AG08395 (cell line): Measurements from ENCODE around the gene POLR1G.
"Not testable (repeated sequence)": the region's sequence is repeated elsewhere in the genome, so short reads cannot be mapped to it uniquely, and the experiment has no call there.

ENCODE experiments used
- DNase-seq: peaks from one replicate; pipeline ENCODE4 v3.0.0; 2012; ENCODE audit warnings: mixed read lengths, low spot score

POLR1G gene

DNA sequence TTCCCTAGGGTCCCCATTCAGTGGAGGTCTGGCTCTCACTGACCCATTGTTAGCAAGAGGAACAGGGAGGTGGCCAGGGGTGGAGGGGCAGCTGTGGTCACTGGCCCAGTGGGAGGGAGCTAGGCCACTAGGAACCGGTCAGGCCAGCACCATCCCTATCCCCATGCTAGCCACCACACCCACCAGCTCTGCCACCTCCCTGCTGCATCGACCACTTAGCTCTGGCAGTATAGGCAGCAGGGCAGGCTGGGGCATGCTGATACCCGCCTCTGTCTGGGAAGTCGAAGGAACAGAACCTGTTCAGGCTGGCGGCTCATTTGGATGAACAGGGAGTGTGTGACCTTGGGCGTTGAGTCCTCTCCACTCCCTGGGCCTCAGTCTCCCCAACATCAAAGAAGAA, 6.3 kb upstream of the POLR1G start:
- no peak for DNase-seq

DNA sequence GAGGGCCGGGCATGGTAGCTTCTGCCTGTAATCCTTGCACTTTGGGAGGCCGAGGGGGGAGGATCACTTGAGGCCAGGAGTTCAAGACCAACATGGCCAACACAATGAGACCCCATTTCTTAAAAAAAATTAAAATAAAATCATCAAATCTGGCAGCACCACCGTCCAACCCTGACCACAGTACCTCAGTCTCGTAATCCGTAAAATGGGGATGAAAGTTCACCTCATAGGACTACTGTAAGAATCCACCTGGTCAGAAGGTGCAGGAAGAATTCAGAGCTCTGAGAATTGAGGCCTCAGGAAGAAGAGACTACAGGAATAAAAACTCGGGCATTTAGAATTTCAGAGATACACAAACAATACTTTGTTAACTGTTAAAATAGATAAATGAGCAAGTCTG, 4.6 kb upstream of the POLR1G start:
- no peak for DNase-seq

- DNase-seq, result peak; percentile 51
Measured at GRCh38 chr19:45402298-45403061, 4.0 kb upstream of the POLR1G start.

DNA sequence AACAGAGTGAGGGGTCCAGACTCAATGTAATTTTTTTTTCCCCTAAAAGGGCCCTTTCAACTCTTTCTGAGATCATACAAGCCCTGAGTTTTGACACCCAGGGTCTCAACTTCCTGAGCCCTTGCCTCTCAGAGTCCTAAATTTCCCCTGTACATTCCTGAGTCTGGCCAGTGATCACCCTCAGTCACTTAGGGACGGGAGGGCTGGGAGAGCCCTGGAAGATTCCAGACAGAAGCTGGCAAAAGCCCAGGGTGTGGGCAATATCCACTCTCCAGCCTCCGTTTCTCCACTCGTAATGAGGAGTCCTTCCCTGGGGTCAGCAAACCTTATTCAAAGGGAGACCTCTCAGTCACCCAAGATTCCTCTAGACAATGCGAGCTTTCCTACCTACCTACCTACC, 3.2 kb upstream of the POLR1G start:
- DNase-seq, result no peak

- DNase-seq, result no peak
Measured at GRCh38 chr19:45403781-45404556, 2.5 kb upstream of the POLR1G start.

DNA sequence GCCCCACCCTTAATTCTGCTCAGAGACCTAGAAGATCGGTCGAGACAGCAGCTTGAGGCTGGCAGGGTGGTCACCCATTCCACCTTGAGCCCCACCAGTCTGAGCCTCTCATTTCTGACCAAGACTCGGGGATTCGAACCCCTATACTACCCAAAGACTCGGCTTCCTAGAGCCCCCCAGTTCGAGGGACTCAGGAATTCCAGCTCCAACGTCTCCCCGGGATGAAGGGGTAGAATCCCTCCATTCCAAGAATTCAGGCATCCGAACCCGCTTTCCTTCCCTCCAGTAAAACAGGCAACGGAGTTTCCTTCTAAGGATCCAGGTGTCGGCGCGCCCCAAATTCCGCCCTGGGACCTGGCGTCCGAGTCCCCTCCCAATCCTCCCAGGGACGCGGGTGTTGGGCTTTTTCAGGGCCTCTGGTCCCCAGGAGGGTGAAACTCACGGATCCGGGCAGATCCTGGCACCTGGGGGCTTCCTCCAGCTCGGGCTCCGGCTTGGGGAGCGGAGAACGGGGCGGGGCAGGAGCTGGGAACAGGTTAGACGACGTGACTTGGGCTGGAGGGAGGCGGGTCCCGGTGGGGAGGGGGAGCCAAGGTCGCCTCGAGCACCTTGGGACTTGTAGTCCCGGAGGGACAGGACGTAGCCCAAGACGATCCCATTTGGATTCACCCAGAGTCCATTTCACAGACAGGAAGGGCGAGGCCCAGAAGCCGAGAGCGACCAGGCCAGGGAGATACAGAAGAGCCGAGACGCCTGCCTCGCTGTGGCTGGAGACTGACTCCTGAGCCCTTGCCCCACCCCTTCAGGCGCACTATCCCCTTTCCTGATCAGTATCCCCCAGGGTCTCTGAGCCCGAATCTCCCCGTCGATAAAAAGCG, 1.6 kb upstream of the POLR1G start, which contains the start of gene PPP1R13L:
Gene PPP1R13L (minus strand): TSS at position 513 of the 878 bp plus-strand sequence. CDS start 6,751 bp downstream, outside the sequence.
- DNase-seq, result peak; percentile 40

GRCh38 chr19:45405435-45406225, 814 bp upstream of the POLR1G start:
- DNase-seq, result peak; percentile 92

GRCh38 chr19:45407091-45407375, 589 bp downstream of the POLR1G start:
- no peak for DNase-seq

DNA sequence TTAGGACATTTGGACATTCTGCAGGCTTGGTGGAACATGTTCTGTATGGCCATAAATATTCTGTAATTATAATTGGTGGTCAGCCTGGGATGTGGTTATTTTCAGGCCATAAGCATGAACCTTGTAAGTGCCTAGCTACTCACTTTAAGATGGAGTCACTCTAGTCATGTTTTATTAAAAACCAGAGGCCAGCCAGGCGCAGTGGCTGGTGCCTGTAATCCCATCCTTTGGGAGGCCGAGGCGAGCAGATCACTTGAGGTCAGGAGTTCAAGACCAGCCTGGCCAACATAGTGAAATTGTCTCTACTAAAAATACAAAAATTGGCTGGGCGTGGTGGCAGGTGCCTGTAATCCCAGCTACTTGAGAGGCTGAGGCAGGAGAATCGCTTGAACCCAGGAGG, 1.1 kb downstream of the POLR1G start:
- not testable (repeated sequence) for DNase-seq

DNA sequence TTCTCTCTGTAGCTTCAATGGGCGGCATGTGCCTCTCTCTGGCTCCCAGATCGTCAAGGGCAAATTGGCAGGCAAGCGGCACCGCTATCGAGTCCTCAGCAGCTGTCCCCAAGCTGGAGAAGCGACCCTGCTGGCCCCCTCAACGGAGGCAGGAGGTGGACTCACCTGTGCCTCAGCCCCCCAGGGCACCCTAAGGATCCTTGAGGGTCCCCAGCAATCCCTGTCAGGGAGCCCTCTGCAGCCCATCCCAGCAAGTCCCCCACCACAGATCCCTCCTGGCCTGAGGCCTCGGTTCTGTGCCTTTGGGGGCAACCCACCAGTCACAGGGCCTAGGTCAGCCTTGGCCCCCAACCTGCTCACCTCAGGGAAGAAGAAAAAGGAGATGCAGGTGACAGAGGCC, 1.7 kb downstream of the POLR1G start:
- DNase-seq, result no peak

DNA sequence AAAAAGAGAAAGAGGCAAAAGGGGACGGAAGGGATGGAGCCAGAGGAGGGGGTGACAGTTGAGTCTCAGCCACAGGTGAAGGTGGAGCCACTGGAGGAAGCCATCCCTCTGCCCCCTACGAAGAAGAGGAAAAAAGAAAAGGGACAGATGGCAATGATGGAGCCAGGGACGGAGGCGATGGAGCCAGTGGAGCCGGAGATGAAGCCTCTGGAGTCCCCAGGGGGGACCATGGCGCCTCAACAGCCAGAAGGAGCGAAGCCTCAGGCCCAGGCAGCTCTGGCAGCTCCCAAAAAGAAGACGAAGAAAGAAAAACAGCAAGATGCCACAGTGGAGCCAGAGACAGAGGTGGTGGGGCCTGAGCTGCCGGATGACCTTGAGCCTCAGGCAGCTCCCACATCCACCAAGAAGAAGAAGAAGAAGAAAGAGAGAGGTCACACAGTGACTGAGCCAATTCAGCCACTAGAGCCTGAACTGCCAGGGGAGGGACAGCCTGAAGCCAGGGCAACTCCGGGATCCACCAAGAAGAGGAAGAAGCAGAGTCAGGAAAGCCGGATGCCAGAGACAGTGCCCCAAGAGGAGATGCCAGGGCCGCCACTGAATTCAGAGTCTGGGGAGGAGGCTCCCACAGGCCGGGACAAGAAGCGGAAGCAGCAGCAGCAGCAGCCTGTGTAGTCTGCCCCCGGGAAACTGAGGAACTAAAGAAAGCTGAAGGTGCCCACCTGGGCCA, 2.5 kb downstream of the POLR1G start:
- DNase-seq, result no peak

DNA sequence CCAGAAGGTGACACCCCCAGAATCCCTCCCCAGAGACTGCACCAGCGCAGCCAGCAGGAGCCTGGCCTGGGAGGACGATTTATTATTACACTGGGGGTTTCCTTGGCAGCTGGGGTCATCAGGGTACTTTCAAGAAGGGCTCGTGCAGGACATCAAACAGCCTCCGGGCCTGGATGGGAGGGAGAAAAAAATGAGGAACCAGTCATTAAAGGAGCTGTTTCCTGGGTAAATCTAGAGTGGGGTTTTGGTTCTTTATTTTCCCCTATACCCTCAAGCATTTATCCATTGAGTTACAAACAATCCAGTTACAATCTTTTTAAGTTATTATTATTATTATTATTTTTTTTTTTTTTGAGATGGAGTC, 3.1 kb downstream of the POLR1G start:
- no peak for DNase-seq

DNA sequence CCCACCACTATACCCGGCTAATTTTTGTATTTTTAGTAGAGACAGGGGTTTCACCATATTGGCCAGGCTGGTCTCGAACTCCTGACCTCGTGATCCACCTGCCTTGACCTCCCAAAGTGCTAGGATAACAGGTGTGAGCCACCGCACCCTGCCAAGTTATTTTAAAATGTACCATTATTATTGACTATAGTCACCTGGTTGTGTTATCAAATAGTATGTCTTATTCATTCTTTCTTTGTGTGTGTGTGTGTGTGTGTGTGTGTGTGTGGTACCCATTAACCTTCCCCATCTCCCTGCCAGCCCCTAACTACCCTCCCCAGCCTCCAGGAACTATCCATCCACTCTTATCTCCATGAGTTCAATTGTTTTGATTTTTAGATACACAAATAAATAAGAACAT, 3.9 kb downstream of the POLR1G start:
- not testable (repeated sequence) for DNase-seq

DNA sequence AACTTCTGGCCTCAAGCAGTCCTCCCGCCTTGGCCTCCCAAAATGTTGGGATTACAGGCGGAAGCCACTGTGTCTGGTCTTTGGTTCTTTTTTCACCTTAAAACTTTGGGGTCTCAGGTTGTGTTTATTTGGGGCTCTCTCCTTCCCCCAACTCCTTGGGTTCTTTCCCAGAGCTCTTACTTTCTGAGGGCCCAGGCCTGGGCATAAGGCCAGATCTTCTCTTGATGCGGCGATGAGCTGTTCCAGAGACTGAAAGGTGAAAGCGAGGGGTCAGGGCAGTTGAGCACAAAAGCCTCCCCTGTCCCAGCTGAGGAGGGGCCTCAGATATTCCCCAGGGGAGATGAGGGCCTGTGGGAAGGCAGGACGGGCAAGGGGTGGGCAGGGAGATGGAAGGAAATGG, 7.1 kb downstream of the POLR1G start:
- no peak for DNase-seq

GRCh38 chr19:45414468-45414867, 8.0 kb downstream of the POLR1G start:
- no peak for DNase-seq

GRCh38 chr19:45417151-45417550, 10.7 kb downstream of the POLR1G start:
- no peak for DNase-seq

GRCh38 chr19:45418802-45419201, 12.4 kb downstream of the POLR1G start:
- no peak for DNase-seq

- DNase-seq, result no peak
Measured at GRCh38 chr19:45419396-45419795, 13.0 kb downstream of the POLR1G start.

- no peak for DNase-seq
Measured at GRCh38 chr19:45419895-45420294, 13.5 kb downstream of the POLR1G start.

GRCh38 chr19:45420356-45420755, 13.9 kb downstream of the POLR1G start:
- no peak for DNase-seq

GRCh38 chr19:45420871-45421270, 14.4 kb downstream of the POLR1G start:
- no peak for DNase-seq
